ENCODE results near the gene FILIP1L. TPM values are rescaled to one million over a fixed set of nuclear protein-coding genes. Genes with fewer than 3 reads are reported as not detected.

FILIP1L gene
- total RNA-seq, 1 experiment from 2014 or later = 0.17 TPM

- POLR2A ChIA-PET = no interaction called here
- no peak for ATAC-seq
- RAD21 ChIA-PET (ENCODE audit: low non-redundant PET in 1 of 2, low total read pairs in 2 of 2, uncharacterized antibody in 2 of 2, unreplicated experiment in 2 of 2) = no interaction called here
These were observed 94.6 kb downstream of the FILIP1L start for GRCh38 chr3:100019719-100020118.

More at GRCh38 chr3:100019719-100020118, 94.6 kb downstream of the FILIP1L start:
- BruUV-seq (replicated peaks) = no TSS peak
- Histone ChIP-seq H3K9me3 (ENCODE audit: control insufficient read depth in 1 of 2, insufficient read depth in 1 of 2, low read depth in 1 of 2, low read length in 2 of 2) (no peaks in the 10 kb centered on the region), H3K9ac (ENCODE audit: low read length) (no peak overlapping the region), H3K36me3 (ENCODE audit: control insufficient read depth in 1 of 2, insufficient read depth in 2 of 2, low read length in 2 of 2) (no peaks in the 10 kb centered on the region), H4K20me1 (ENCODE audit: insufficient read depth) (no peaks in the 10 kb centered on the region), H2AFZ (ENCODE audit: low read depth, low read length, poor library complexity, severe bottlenecking) (no peak overlapping the region), H3K27ac (ENCODE audit: low read depth, low read length) (no peak overlapping the region), H3K4me3 (replicated peaks in 1 of 2; ENCODE audit: low read depth in 1 of 2, low read length in 2 of 2) (no peak overlapping the region), H3K79me2 (ENCODE audit: insufficient read depth, low read length) (no peaks in the 10 kb centered on the region), H3K27me3 (ENCODE audit: insufficient read depth, low read length) (no peaks in the 10 kb centered on the region), H3K4me2 (ENCODE audit: low read length) (no peak overlapping the region), H3K4me1 (ENCODE audit: control insufficient read depth in 1 of 2, insufficient read depth in 2 of 2, low read length in 2 of 2) (no peaks in the 10 kb centered on the region), H3K9me2 (ENCODE audit: insufficient read depth) (no peaks in the 10 kb centered on the region)
- CTCF ChIA-PET = no interaction called here
- DNase-seq (ENCODE audit: low read depth, low spot score) = no peak
- TF ChIP-seq EGR1 (IDR thresholded peaks at IDR 0.05; ENCODE audit: low read depth) (no peak), RAD21 (IDR thresholded peaks at IDR 0.05; ENCODE audit: low read depth) (no peak), EZH2 (IDR thresholded peaks at IDR 0.05) (no peak), TCF7L2 (IDR thresholded peaks at IDR 0.05; ENCODE audit: borderline replicate concordance, extremely low read depth, insufficient read depth, insufficient read length) (no peak), ELF1 (IDR thresholded peaks at IDR 0.05; ENCODE audit: borderline replicate concordance, low read depth) (no peak), JUND (IDR thresholded peaks at IDR 0.05) (no peak), FOSL1 (IDR thresholded peaks at IDR 0.05; ENCODE audit: low read depth) (no peak), ZNF274 (IDR thresholded peaks at IDR 0.05; ENCODE audit: low read depth, low read length) (no peak), POLR2A (IDR thresholded peaks at IDR 0.05; ENCODE audit: borderline replicate concordance, extremely low read depth, insufficient read depth, insufficient read length) (no peak), SP1 (IDR thresholded peaks at IDR 0.05; ENCODE audit: low read depth) (no peak), EZH2phosphoT487 (IDR thresholded peaks at IDR 0.05; ENCODE audit: borderline replicate concordance) (no peak), POLR2AphosphoS5 (IDR thresholded peaks at IDR 0.05; ENCODE audit: low read depth, low read length) (no peak), REST (IDR thresholded peaks at IDR 0.05; ENCODE audit: low read depth) (no peak)
- TF ChIP-seq, protein P1, sequence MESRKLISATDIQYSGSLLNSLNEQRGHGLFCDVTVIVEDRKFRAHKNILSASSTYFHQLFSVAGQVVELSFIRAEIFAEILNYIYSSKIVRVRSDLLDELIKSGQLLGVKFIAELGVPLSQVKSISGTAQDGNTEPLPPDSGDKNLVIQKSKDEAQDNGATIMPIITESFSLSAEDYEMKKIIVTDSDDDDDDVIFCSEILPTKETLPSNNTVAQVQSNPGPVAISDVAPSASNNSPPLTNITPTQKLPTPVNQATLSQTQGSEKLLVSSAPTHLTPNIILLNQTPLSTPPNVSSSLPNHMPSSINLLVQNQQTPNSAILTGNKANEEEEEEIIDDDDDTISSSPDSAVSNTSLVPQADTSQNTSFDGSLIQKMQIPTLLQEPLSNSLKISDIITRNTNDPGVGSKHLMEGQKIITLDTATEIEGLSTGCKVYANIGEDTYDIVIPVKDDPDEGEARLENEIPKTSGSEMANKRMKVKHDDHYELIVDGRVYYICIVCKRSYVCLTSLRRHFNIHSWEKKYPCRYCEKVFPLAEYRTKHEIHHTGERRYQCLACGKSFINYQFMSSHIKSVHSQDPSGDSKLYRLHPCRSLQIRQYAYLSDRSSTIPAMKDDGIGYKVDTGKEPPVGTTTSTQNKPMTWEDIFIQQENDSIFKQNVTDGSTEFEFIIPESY (IDR thresholded peaks at IDR 0.05; ENCODE audit: extremely low read depth, insufficient replicate concordance, low read length) = no peak
- intact Hi-C loops (cut with micrococcal nuclease) = no loop called here

Data from HCT116 (cell line).